GM20000 (cell line): ENCODE measurements around the gene NANOS1.

Experiments used
- DNase-seq: peaks from one replicate; pipeline ENCODE4 v3.0.0; 2012; ENCODE audit warnings: low spot score
- CTCF ChIP-seq: IDR thresholded peaks from 2 replicates; pipeline ENCODE4 v1.5.1; 2012; ENCODE audit warnings: mild to moderate bottlenecking, control low read depth; ENCODE audit errors: extremely low read depth, missing control alignments

Gene NANOS1

GRCh38 chr10:119029613-119030420 is at the start of gene NANOS1:
TSS of gene NANOS1 (plus strand) at chr10:119029714. CDS start at chr10:119029802, 88 bp downstream.
- no peak for TF ChIP-seq CTCF
- peak; percentile 68 for DNase-seq

GRCh38 chr10:118980135-118980865 is 49.2 kb upstream of the NANOS1 start:
- no peak for TF ChIP-seq CTCF
- no peak for DNase-seq

- DNase-seq = no peak
- TF ChIP-seq CTCF = no peak
Measured at GRCh38 chr10:118980870-118981269, 48.6 kb upstream of the NANOS1 start.

DNA sequence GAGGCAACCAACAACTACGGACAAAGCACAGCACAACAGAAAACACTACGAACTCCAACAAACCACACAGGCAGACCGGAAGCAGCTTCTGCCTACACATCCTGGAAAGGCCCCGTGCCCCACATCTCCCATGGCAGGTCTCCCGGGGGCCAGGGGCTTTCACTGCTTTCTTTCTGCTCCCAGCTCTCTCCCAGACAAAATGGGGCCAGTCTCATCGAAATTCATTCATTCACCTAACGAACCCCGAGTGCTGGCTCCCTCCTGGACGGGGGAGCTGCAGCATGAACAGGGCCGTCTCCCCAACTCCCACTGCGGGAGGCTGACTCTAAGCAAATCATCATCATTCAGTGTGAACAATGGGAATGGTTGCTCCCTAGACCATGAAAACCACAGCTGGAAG is 47.6 kb upstream of the NANOS1 start:
- no peak for TF ChIP-seq CTCF
- DNase-seq = no peak

DNA sequence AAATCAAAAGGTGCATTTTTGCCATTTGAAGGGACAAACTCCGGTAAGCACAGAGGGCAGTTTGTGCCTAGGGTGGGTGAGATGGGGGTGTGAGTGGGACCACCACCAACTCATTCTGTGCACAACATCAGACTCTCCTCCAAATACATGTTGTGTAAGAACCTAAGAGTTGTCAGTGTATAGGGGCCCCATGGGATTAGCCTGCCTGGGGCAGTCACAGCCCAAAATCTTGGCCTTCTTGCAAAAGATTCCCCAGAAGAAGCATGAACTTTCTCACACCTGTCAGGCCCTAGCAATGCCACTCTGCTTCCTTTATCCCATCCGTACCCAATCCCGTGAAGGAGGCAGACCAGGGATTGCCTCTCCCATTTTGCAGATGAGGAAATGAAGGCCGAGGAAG is 47.1 kb upstream of the NANOS1 start:
- TF ChIP-seq CTCF = no peak
- no peak for DNase-seq

DNA sequence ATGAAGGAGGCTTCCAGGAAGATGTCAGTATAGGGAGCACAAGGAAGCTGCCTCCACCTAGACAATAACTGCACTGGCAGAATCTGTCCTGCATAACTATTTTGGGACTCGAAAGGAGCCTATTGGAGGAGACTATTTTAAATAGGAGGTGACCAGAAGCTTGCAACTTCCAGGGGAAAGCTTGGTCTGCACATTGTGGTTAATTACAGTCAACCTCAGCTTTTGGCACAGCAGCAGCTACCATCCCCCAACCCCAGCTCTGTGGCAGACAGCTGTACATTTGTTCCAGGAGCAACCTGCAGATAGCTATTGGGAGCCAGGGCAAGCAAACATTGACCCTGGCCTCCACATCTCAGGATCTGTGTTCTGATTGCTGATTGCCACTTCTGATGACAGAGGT is 46.3 kb upstream of the NANOS1 start:
- TF ChIP-seq CTCF = no peak
- DNase-seq = no peak

GRCh38 chr10:118985576-118985975 is 43.9 kb upstream of the NANOS1 start:
- TF ChIP-seq CTCF = no peak
- DNase-seq = no peak
